Ascending aorta (tissue), 2 donors: ENCODE data around the gene SCNN1G. TPM values are rescaled to one million over a fixed set of nuclear protein-coding genes. Genes with fewer than 3 reads are reported as not detected.
"Not testable (repeated sequence)": the region's sequence is repeated elsewhere in the genome, so short reads cannot be mapped to it uniquely, and the experiment has no call there.

ENCODE experiments used
- DNase-seq, 2 donors: peaks; one replicate each; pipeline ENCODE4 v3.0.0-alpha.2; 2019; ENCODE audit warnings: low spot score in 2 of 2
- H3K27ac ChIP-seq, 2 donors: fragments of 200-600 bp; sonication (generic); one replicate each; pipeline ENCODE4 v1.5.1; 2016 to 2017; ENCODE audit warnings: mild to moderate bottlenecking in 1 of 2
- H3K27me3 ChIP-seq: fragments of 200-600 bp; sonication (generic); one replicate; pipeline ENCODE4 v1.5.1; 2017
- H3K36me3 ChIP-seq, 2 donors: fragments of 200-600 bp; sonication (generic); one replicate each; pipeline ENCODE4 v1.5.1; 2016
- H3K4me1 ChIP-seq, 2 donors: fragments of 200-600 bp; sonication (generic); one replicate each; pipeline ENCODE4 v1.5.1; 2016 to 2017; ENCODE audit warnings: mild to moderate bottlenecking in 1 of 2
- H3K4me3 ChIP-seq, 2 donors: fragments of 200-600 bp; sonication (generic); one replicate each; pipeline ENCODE4 v1.5.1; 2016 to 2017; ENCODE audit warnings: mild to moderate bottlenecking in 1 of 2
- H3K9me3 ChIP-seq, 2 donors: fragments of 200-600 bp; sonication (generic); one replicate each; pipeline ENCODE4 v1.5.1; 2016
- intact Hi-C: fragments of 100-400 bp; cut with DNase I; formaldehyde crosslinking; loops from one replicate; pipeline ENCODE4 v1.15.1; 2023
- total RNA-seq: library from RNA; depleted of rRNA; stranded (reverse); fragments of >200 nt; gene quantifications from one replicate; pipeline ENCODE4 v1.1.0, GENCODE V29; 2016
- TF ChIP-seq, protein P1 (sequence below), 3 experiments: fragments of 200-600 bp in 2 of 3; fragments of 450-650 bp in 1 of 3; sonication (generic) in 2 of 3; IDR thresholded peaks; one replicate each; pipeline ENCODE4 v1.5.1; 2016 to 2019; ENCODE audit warnings: antibody characterized with exemption in 3 of 3, mild to moderate bottlenecking in 1 of 3, moderate library complexity in 1 of 3

The SCNN1G gene
- total RNA-seq, 1 donor from 2014 or later = not detected

DNA sequence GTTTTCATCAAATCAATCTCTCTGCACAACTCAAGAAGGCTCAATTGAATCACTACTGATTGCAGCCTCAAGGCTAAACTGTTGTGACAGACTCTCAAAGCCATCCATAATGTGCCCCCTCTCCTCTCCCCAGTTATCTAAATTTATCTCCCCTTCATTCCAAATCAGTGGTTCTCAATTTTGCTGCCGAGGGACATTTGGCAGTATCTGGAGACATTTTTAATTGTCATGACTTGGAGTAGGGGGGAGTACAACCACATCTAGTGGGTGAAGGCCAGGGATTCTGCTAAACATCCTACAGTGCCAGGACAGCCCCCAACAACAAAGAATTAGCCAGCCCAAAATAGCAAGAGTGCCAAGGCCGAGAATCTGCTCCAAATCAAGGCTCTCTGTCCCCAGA, 42.4 kb upstream of the SCNN1G start:
- no peak for DNase-seq
- H3K9me3 ChIP-seq = peaks cover 0 to 11% of the 10 kb centered on the region in 2 donors
- H3K27me3 ChIP-seq = no peaks in the 10 kb centered on the region
- TF ChIP-seq, protein P1, sequence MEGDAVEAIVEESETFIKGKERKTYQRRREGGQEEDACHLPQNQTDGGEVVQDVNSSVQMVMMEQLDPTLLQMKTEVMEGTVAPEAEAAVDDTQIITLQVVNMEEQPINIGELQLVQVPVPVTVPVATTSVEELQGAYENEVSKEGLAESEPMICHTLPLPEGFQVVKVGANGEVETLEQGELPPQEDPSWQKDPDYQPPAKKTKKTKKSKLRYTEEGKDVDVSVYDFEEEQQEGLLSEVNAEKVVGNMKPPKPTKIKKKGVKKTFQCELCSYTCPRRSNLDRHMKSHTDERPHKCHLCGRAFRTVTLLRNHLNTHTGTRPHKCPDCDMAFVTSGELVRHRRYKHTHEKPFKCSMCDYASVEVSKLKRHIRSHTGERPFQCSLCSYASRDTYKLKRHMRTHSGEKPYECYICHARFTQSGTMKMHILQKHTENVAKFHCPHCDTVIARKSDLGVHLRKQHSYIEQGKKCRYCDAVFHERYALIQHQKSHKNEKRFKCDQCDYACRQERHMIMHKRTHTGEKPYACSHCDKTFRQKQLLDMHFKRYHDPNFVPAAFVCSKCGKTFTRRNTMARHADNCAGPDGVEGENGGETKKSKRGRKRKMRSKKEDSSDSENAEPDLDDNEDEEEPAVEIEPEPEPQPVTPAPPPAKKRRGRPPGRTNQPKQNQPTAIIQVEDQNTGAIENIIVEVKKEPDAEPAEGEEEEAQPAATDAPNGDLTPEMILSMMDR (IDR thresholded peaks at IDR 0.05) = no peak
- H3K27ac ChIP-seq = peak overlapping the region in 1 of 2 donors; percentile 24
- H3K4me1 ChIP-seq = peaks cover 4 to 16% of the 10 kb centered on the region in 2 donors
- H3K4me3 ChIP-seq = no peak overlapping the region
- intact Hi-C loops = loop anchor here (10.0 kb wide), 3 partner anchors 945 to 1985 kb away; partner anchors contain the start of genes DNAH3 and LDAF1
- H3K36me3 ChIP-seq = no peaks in the 10 kb centered on the region

DNA sequence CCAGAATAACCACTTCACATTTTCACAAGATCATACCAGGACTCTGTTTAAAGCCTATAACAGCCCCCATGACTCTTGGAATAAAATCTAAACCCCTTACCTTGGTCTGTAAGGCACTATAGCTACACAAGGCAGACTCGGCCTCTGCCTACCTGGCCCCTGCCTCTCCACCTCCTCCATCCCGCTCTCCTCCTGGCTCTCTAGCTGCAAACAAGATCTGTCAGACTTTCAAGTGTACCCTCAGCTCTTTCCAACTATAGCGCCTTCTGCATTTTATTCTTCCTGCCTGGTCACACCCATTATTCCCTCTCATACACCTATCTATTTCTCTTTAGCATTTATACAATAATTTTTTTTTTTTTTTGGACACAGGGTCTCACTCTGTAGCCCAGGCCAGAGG, 41.5 kb upstream of the SCNN1G start:
- Histone ChIP-seq H3K27me3 (no peaks in the 10 kb centered on the region), H3K4me3 (no peak overlapping the region), H3K36me3 (no peaks in the 10 kb centered on the region), H3K27ac (no peak overlapping the region), H3K4me1 (peaks cover 4 to 25% of the 10 kb centered on the region in 2 donors), H3K9me3 (peaks cover 0 to 11% of the 10 kb centered on the region in 2 donors)
- TF ChIP-seq, protein P1 (IDR thresholded peaks at IDR 0.05) = no peak
- DNase-seq = no peak
- intact Hi-C loops = loop anchor here (10.0 kb wide), 3 partner anchors 946 to 1986 kb away; partner anchors contain the start of genes DNAH3 and LDAF1

DNA sequence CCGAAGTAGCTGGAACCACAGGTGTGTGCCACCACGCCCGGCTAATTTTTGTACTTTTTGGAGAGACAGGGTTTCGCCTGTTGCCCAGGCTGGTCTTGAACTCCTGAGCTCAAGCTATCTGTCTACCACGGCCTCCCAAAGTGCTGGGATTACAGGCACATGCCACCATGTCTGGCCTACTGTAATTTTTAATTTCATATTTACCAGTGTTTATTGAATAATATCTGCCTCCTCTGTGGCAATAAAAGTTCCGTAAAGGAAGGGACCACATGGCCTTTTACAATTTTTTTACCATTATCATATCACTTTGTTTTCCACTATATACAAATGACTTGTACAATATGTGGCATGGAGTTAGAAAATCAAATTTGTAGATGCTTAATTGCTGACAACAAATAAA, 41.0 kb upstream of the SCNN1G start:
- H3K27ac ChIP-seq = peak overlapping the region in 1 of 2 donors; percentile 71
- TF ChIP-seq, protein P1 (IDR thresholded peaks at IDR 0.05) = no peak
- no peaks in the 10 kb centered on the region for H3K36me3 ChIP-seq
- no peaks in the 10 kb centered on the region for H3K27me3 ChIP-seq
- no peak overlapping the region for H3K4me3 ChIP-seq
- intact Hi-C loops = loop anchor here (10.0 kb wide), 3 partner anchors 947 to 1987 kb away; partner anchors contain the start of genes DNAH3 and LDAF1
- peaks cover 4 to 28% of the 10 kb centered on the region in 2 donors for H3K4me1 ChIP-seq
- DNase-seq = no peak
- H3K9me3 ChIP-seq = peaks cover 0 to 7% of the 10 kb centered on the region in 2 donors

DNA sequence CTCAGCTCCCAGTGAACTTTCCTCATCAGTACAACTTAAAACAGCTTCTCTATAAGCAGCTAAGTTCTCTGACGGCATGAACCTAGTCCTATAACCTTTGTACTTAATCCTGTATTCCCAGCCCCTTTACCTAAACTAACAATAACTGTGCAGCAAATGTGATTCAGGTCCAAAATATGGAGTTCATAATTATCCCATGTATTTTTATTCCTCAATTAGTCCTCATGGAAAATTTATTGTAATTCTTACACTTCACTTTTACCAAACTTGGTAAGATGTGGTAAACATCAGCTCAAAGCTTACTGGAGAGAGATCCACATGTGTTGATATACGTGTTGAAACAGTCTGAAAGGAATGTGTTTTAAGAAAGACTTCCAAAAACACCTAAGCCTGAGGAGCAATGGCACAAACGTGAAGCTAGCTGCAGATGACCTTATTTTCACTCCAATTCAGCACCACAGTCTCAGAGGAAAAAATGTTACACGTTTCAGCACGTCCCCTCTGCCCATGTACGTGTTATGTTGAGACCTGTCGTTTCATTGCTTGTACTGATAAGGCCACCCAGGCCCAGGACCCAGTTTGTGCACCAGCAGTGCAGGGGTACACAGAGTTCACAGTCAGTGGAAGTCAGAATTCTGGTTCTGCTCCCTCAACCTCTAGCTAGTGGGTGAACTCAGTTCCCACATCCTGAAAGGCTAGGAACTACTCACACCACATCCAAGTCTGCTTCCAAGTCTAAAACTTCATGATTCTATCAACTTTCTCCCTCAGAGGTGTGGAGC, 40.4 kb upstream of the SCNN1G start:
- Histone ChIP-seq H3K27me3 (no peaks in the 10 kb centered on the region), H3K9me3 (peaks cover 0 to under 1% of the 10 kb centered on the region in 2 donors), H3K27ac (peak overlapping the region; percentile 59 to 71), H3K4me3 (no peak overlapping the region), H3K36me3 (no peaks in the 10 kb centered on the region), H3K4me1 (peaks cover 4 to 32% of the 10 kb centered on the region in 2 donors)
- DNase-seq = no peak
- intact Hi-C loops = loop anchor here (10.0 kb wide), 3 partner anchors 947 to 1987 kb away; partner anchors contain the start of genes DNAH3 and LDAF1
- TF ChIP-seq, protein P1 (IDR thresholded peaks at IDR 0.05) = no peak

DNA sequence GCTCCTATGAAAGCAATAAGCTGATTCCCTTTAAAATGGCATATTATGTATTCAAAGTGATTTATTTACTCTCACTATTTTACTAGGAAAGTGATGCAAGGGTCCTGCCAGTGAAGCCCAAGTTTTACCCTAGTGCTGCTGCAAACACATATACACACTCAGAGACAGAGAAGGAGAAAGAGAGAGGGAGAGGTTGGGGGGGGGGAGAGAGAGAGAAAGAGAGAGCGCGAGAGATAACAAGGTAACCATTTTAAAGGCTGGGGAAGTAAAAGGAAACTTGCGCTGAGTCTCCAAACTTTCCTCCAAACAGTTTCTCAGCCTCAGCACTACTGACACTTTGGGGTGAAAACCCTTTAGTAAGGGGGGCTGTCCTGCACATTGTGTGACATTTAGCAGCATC, 39.2 kb upstream of the SCNN1G start:
- peak overlapping the region; percentile 30 to 71 for H3K27ac ChIP-seq
- no peak for DNase-seq
- no peaks in the 10 kb centered on the region for H3K27me3 ChIP-seq
- H3K4me1 ChIP-seq = peaks cover 7 to 42% of the 10 kb centered on the region in 2 donors
- H3K9me3 ChIP-seq = no peaks in the 10 kb centered on the region
- H3K36me3 ChIP-seq = no peaks in the 10 kb centered on the region
- TF ChIP-seq, protein P1 (IDR thresholded peaks at IDR 0.05) = no peak
- H3K4me3 ChIP-seq = no peak overlapping the region
- intact Hi-C loops = loop anchor here (10.0 kb wide), 3 partner anchors 949 to 1989 kb away; partner anchors contain the start of genes DNAH3 and LDAF1

DNA sequence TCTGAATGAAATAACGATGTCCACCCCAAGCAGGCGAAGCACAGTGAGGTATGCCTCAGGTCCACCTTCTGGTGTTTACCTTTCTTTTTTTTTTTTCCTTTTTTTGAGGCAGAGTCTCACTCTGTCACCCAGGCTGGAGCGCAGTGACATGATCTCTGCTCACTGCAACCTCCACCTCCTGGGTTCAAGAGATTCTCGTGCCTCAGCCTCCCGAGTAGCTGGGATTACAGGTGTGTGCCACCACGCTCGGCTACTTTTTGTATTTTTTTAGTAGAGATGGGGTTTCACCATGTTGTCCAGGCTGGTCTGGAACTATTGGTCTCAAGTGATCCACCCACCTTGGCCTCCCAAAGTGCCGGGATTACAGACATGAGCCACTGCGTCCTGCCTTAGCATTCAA, 38.2 kb upstream of the SCNN1G start:
- H3K4me3 ChIP-seq, H3K27me3 ChIP-seq, H3K36me3 ChIP-seq, DNase-seq, H3K9me3 ChIP-seq: not testable (repeated sequence)
- intact Hi-C loops = loop anchor here (10.0 kb wide), 3 partner anchors 950 to 1990 kb away; partner anchors contain the start of genes DNAH3 and LDAF1
- Histone ChIP-seq H3K4me1 (peaks cover 7 to 42% of the 10 kb centered on the region in 2 donors), H3K27ac (peak overlapping the region in 1 of 2 donors; percentile 71)
